K562 (cell line): ENCODE measurements around the gene TULP1. TPM values are rescaled to one million over a fixed set of nuclear protein-coding genes. Genes with fewer than 3 reads are reported as not detected.

Experiments used
- ATAC-seq: fragments of 200-7000 bp; cut with Tn5 transposase; 3 replicates; pipeline ENCODE4 v1.9.1; 2020; ENCODE audit warnings: moderate library complexity
- BruUV-seq: library from RNA; stranded (reverse); fragments of 400-500 nt; replicated peaks from 2 replicates; lab custom pipeline; 2021; lab: Mats Ljungman, UMichigan
- CTCF ChIA-PET: fragments of 300-600 bp; formaldehyde crosslinking; extraction: SDS; loops from one replicate; lab custom pipeline; 2021; ENCODE audit warnings: low intra/inter-chr PET ratio; lab: Yijun Ruan, JAX
- POLR2A ChIA-PET: fragments of 300-600, 350-650 bp; sonication (Branson Sonifier 250); formaldehyde crosslinking; extraction: SDS; loops from one replicate; lab custom pipeline; 2021; ENCODE audit warnings: antibody characterized with exemption, inconsistent platforms; lab: Yijun Ruan, JAX
- DNase-seq, 4 experiments: peaks; one replicate each; pipeline versions ENCODE4 v3.0.0 to v3.0.0-alpha.2; 2011 to 2018; ENCODE audit warnings: low spot score in 3 of 4, mixed read lengths in 3 of 4; ENCODE audit errors: extremely low read depth in 1 of 4
- FAIRE-seq: peaks from 2 replicates; lab custom pipeline; 2011; peaks lifted over from hg19 to GRCh38; lab: Jason Lieb, UNC
- H2AFZ ChIP-seq: 2 replicates; pipeline ENCODE4 v1.6.0; 2011; ENCODE audit warnings: low read depth, low read length, control low read depth, inconsistent platforms
- H3K27ac ChIP-seq: fragments of 200-600 bp; 3 replicates; pipeline ENCODE4 v1.8.0; 2011; ENCODE audit warnings: low read depth, mild to moderate bottlenecking, control low read depth, inconsistent platforms, low read length, moderate library complexity, mixed read lengths; ENCODE audit errors: extremely low read depth
- H3K27me3 ChIP-seq, 2 experiments: fragments of 300-600 bp in 1 of 2; 2 replicates in 1 of 2; 3 replicates in 1 of 2; pipeline versions ENCODE4 v1.6.0 to v1.8.0; 2011; ENCODE audit warnings: inconsistent platforms in 2 of 2, low read length in 2 of 2, mild to moderate bottlenecking in 1 of 2, mixed read lengths in 1 of 2, moderate library complexity in 1 of 2; ENCODE audit not compliant: control insufficient read depth in 2 of 2, insufficient read depth in 2 of 2
- H3K36me3 ChIP-seq: fragments of 300-600 bp; 3 replicates; pipeline ENCODE4 v1.8.0; 2011; ENCODE audit warnings: mild to moderate bottlenecking, low read length, inconsistent platforms; ENCODE audit not compliant: control insufficient read depth, insufficient read depth
- H3K4me1 ChIP-seq, 2 experiments: fragments of 200-600 bp in 1 of 2; replicated peaks in 1 of 2; 2 replicates in 1 of 2; 3 replicates in 1 of 2; pipeline versions ENCODE4 v1.5.1 to v1.8.0; 2011; ENCODE audit warnings: inconsistent platforms in 2 of 2, low read length in 2 of 2, mild to moderate bottlenecking in 1 of 2, mixed read lengths in 1 of 2, moderate library complexity in 1 of 2; ENCODE audit not compliant: control insufficient read depth in 2 of 2, insufficient read depth in 2 of 2
- H3K4me2 ChIP-seq: 2 replicates; pipeline ENCODE4 v1.6.1; 2011; ENCODE audit warnings: low read length, control low read depth, inconsistent platforms, mixed read lengths; ENCODE audit not compliant: insufficient read depth
- H3K4me3 ChIP-seq: fragments of 200-600 bp; sonication (generic), shearing (Covaris generic); 2 replicates; pipeline ENCODE4 v1.5.1; 2016; ENCODE audit warnings: control low read depth, inconsistent platforms
- H3K79me2 ChIP-seq: fragments of 200-600 bp; 3 replicates; pipeline ENCODE4 v1.8.0; 2011; ENCODE audit warnings: low read length, inconsistent platforms; ENCODE audit not compliant: control insufficient read depth, insufficient read depth
- H3K9ac ChIP-seq, 2 experiments: 2 replicates each; pipeline versions ENCODE4 v1.6.0 to v1.6.1; 2011; ENCODE audit warnings: low read depth in 2 of 2, low read length in 2 of 2, control low read depth in 1 of 2, inconsistent platforms in 1 of 2, mild to moderate bottlenecking in 1 of 2, mixed read lengths in 1 of 2; ENCODE audit not compliant: insufficient read depth in 1 of 2
- H3K9me1 ChIP-seq: one replicate; pipeline ENCODE4 v1.6.0; 2011; ENCODE audit warnings: inconsistent platforms, mild to moderate bottlenecking, low read length, moderate library complexity; ENCODE audit not compliant: control insufficient read depth, insufficient read depth
- H3K9me3 ChIP-seq: replicated peaks from 2 replicates; pipeline ENCODE4 v1.5.1; 2011; ENCODE audit warnings: low read depth, low read length, inconsistent platforms; ENCODE audit not compliant: control insufficient read depth, insufficient read depth
- H4K20me1 ChIP-seq: replicated peaks from 2 replicates; pipeline ENCODE4 v1.6.1; 2011; ENCODE audit warnings: low read length, inconsistent platforms, mixed read lengths; ENCODE audit not compliant: control insufficient read depth, insufficient read depth
- CLOCK ChIP-seq: fragments of 250-450 bp; sonication (Bioruptor Pico); IDR thresholded peaks from 2 replicates; pipeline ENCODE4 v1.4.0; 2020; ENCODE audit warnings: mild to moderate bottlenecking, moderate library complexity, borderline replicate concordance
- FOXJ3 ChIP-seq: sonication (generic); formaldehyde crosslinking; IDR thresholded peaks from 2 replicates; pipeline ENCODE4 v1.4.0; 2020; ENCODE audit warnings: mild to moderate bottlenecking, missing genetic modification reagents
- HIVEP1 ChIP-seq: fragments of 250-450 bp; sonication (Bioruptor Pico); IDR thresholded peaks from 2 replicates; pipeline ENCODE4 v1.4.0; 2020; ENCODE audit warnings: mild to moderate bottlenecking
- HMG20B ChIP-seq: fragments of 250-450 bp; sonication (Bioruptor Pico); IDR thresholded peaks from 2 replicates; pipeline ENCODE4 v1.5.0; 2021; ENCODE audit warnings: mild to moderate bottlenecking
- KLF10 ChIP-seq: fragments of 250-450 bp; sonication (Bioruptor Pico); IDR thresholded peaks from 2 replicates; pipeline ENCODE4 v1.6.1; 2021; ENCODE audit warnings: matching md5 sums
- SAFB ChIP-seq: fragments of 200-400 bp; formaldehyde crosslinking; IDR thresholded peaks from 2 replicates; pipeline ENCODE4 v1.6.1; 2017; ENCODE audit warnings: low read depth, low read length, borderline replicate concordance
- SRSF9 ChIP-seq: fragments of 200-400 bp; formaldehyde crosslinking; IDR thresholded peaks from 2 replicates; pipeline ENCODE4 v1.6.1; 2017; ENCODE audit warnings: low read depth, low read length, borderline replicate concordance
- ZBTB34 ChIP-seq: fragments of 250-450 bp; sonication (Bioruptor Pico); IDR thresholded peaks from 2 replicates; pipeline ENCODE4 v1.8.0; 2021; ENCODE audit warnings: mild to moderate bottlenecking, moderate library complexity
- WGBS: fragments of 100-300 bp; shearing (Covaris generic); methylation state at CpG from one replicate; pipeline ENCODE4 v1.1.6; 2016; ENCODE audit warnings: low coverage, mixed read lengths; ENCODE audit not compliant: insufficient coverage; ENCODE audit errors: missing lambda C conversion rate; 5-methylcytosine and 5-hydroxymethylcytosine counted together
- in situ Hi-C: fragments of 300-500 bp; cut with MboI; formaldehyde crosslinking; loops from 4 replicates; pipeline ENCODE4 v1.15.0; 2018; ENCODE audit warnings: inconsistent platforms, mixed read lengths
- intact Hi-C: fragments of 100-400 bp; cut with micrococcal nuclease; formaldehyde crosslinking; loops from 2 replicates; pipeline ENCODE4 v1.14.2; 2022
- polyA plus RNA-seq, 8 experiments: library from polyadenylated mRNA; depleted of rRNA in 4 of 8; stranded (reverse) in 5 of 8; unstranded in 3 of 8; fragments of >200 nt; fragmentation: Nextera tagmentation in 2 of 8; fragmentation: Illumina TruSeq in 1 of 8; extraction: Ambion mirVana in 2 of 8; extraction: Trizol in 1 of 8; gene quantifications; 2 replicates each; pipeline versions ENCODE4 v1.2.1 to v1.2.3, GENCODE V29; 2011 to 2014; ENCODE audit warnings: inconsistent platforms in 1 of 8, missing spikeins in 1 of 8
- total RNA-seq, 7 experiments: library from RNA; depleted of rRNA in 6 of 7; stranded (reverse); fragments of >200 nt in 6 of 7; fragmentation: Illumina TruSeq in 2 of 7; extraction: Trizol in 2 of 7; gene quantifications; 2 replicates each; pipeline versions ENCODE4 v1.2.1 to v1.2.3, GENCODE V29; 2011 to 2021; ENCODE audit warnings: low replicate concordance in 1 of 7
- TF ChIP-seq, protein P1 (sequence below): fragments of 250-450 bp; sonication (Bioruptor Pico); IDR thresholded peaks from 2 replicates; pipeline ENCODE4 v1.4.0; 2020; ENCODE audit warnings: mild to moderate bottlenecking, moderate library complexity

TULP1 gene
- total and polyA plus RNA-seq, 9 of the 15 experiments (the other 6 are each of a cell fraction or from before 2014, with no cell fraction given), result 0.06 to 0.17 (median 0.09) TPM; not detected in 6

- WGBS, result 93% methylated on average over 4 of the region's 4 CpGs
- H4K20me1 ChIP-seq, result peaks cover 11% of the 10 kb centered on the region
- no peak overlapping the region for H3K27ac ChIP-seq
- H3K4me2 ChIP-seq, result no peak overlapping the region
- BruUV-seq, result no TSS peak
- no peaks in the 10 kb centered on the region for H3K9me3 ChIP-seq
- in situ Hi-C loops (no loop called here), intact Hi-C loops (no loop called here)
- TF ChIP-seq ZBTB34 (CRISPR knock-in tag) (no peak), KLF10 (CRISPR knock-in tag) (no peak), HIVEP1 (no peak)
- no peaks in the 10 kb centered on the region for H3K27me3 ChIP-seq
- H3K4me3 ChIP-seq, result no peak overlapping the region
- H3K9me1 ChIP-seq, result no peaks in the 10 kb centered on the region
- FAIRE-seq, result peak; percentile 15
- no peak for DNase-seq
- ATAC-seq, result no peak
- ChIA-PET POLR2A (interaction anchor here (0.7 to 9.5 kb wide), 2 partner anchors 12 to 623 kb away, joined by 4 to 167 read pairs; partner anchors contain the start of gene RPL10A), CTCF (no interaction called here)
- H3K36me3 ChIP-seq, result no peaks in the 10 kb centered on the region; the same call in 2 of the 3 replicates
- peak overlapping the region in 1 of 2 experiments; percentile 57; a peak in 1 of 4 replicates for H3K9ac ChIP-seq
- no peak overlapping the region for H2AFZ ChIP-seq
- no peaks in the 10 kb centered on the region for H3K79me2 ChIP-seq
- peaks cover 18 to 33% of the 10 kb centered on the region in 2 experiments for H3K4me1 ChIP-seq
Measured at GRCh38 chr6:35483062-35483461, 29.6 kb downstream of the TULP1 start.

- Histone ChIP-seq H3K9me1 (no peaks in the 10 kb centered on the region), H3K36me3 (no peaks in the 10 kb centered on the region; the same call in 2 of the 3 replicates), H3K4me3 (no peak overlapping the region), H4K20me1 (peaks cover 7% of the 10 kb centered on the region; the same call in 1 of the 2 replicates), H3K9ac (peak overlapping the region in 1 of 2 experiments; percentile 60; a peak in 1 of 4 replicates), H3K4me2 (no peak overlapping the region), H3K4me1 (peaks cover 12 to 27% of the 10 kb centered on the region in 2 experiments; a peak in 4 of 5 replicates), H3K27ac (no peak overlapping the region), H3K27me3 (no peaks in the 10 kb centered on the region), H2AFZ (no peak overlapping the region), H3K9me3 (no peaks in the 10 kb centered on the region), H3K79me2 (no peaks in the 10 kb centered on the region)
- POLR2A ChIA-PET, result interaction anchor here (1.4 to 9.5 kb wide), 3 partner anchors 9 to 17 kb away, joined by 4 to 167 read pairs (median 34); partner anchors contain the start of gene RPL10A
- 58% methylated on average over 8 of the region's 8 CpGs for WGBS
- BruUV-seq, result no TSS peak
- intact Hi-C loops (no loop called here), in situ Hi-C loops (no loop called here)
- CTCF ChIA-PET, result no interaction called here
- FAIRE-seq (peak; percentile 26), ATAC-seq (no peak), DNase-seq (no peak)
- TF ChIP-seq, protein P1, sequence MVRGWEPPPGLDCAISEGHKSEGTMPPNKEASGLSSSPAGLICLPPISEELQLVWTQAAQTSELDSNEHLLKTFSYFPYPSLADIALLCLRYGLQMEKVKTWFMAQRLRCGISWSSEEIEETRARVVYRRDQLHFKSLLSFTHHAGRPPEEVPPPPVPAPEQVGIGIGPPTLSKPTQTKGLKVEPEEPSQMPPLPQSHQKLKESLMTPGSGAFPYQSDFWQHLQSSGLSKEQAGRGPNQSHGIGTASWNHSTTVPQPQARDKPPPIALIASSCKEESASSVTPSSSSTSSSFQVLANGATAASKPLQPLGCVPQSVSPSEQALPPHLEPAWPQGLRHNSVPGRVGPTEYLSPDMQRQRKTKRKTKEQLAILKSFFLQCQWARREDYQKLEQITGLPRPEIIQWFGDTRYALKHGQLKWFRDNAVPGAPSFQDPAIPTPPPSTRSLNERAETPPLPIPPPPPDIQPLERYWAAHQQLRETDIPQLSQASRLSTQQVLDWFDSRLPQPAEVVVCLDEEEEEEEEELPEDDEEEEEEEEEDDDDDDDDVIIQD (CRISPR knock-in tag), result no peak
- TF ChIP-seq FOXJ3, result no peak
- no peak for TF ChIP-seq CLOCK (CRISPR knock-in tag)
- no peak for TF ChIP-seq HMG20B (CRISPR knock-in tag)
- no peak for TF ChIP-seq SAFB
- TF ChIP-seq SRSF9, result no peak
Measured at GRCh38 chr6:35481226-35481625, 31.5 kb downstream of the TULP1 start.
